ENCODE results near the gene AHDC1. TPM values are rescaled to one million over a fixed set of nuclear protein-coding genes. Genes with fewer than 3 reads are reported as not detected.

Gene AHDC1
- total and polyA plus RNA-seq, 9 of the 15 experiments (the other 6 are each of a cell fraction or from before 2014, with no cell fraction given) = 0.21 to 36.4 (median 4.7) TPM

- TF ChIP-seq BCLAF1 (IDR thresholded peaks at IDR 0.05; ENCODE audit: borderline replicate concordance in 1 of 2, control insufficient read depth in 1 of 2, low read depth in 2 of 2, low read length in 1 of 2) (no peak), RAD21 (CRISPR knock-in tag; conservative IDR thresholded peaks at IDR 0.05 in 1 of 2, IDR thresholded peaks at IDR 0.05 in 1 of 2) (no peak), SMC3 (conservative IDR thresholded peaks at IDR 0.05; ENCODE audit: insufficient read depth, low read depth, low read length) (no peak), RNF2 (IDR thresholded peaks at IDR 0.05) (no peak), RCOR1 (IDR thresholded peaks at IDR 0.05; ENCODE audit: borderline replicate concordance in 1 of 2, low read depth in 2 of 2, low read length in 2 of 2) (peak in 1 of 2 experiments; percentile 31; a peak in 1 of 4 replicates), ZFP36 (IDR thresholded peaks at IDR 0.05; ENCODE audit: low read depth, low read length, partially characterized antibody) (peak; percentile 87), RBM39 (optimal IDR thresholded peaks at IDR 0.05; ENCODE audit: low read depth, low read length) (no peak), ZNF717 (CRISPR knock-in tag; IDR thresholded peaks at IDR 0.05) (no peak), PREB (CRISPR knock-in tag; IDR thresholded peaks at IDR 0.05) (no peak), ILK (tag; IDR thresholded peaks at IDR 0.05; ENCODE audit: borderline replicate concordance, low read depth) (no peak), NUFIP1 (IDR thresholded peaks at IDR 0.05; ENCODE audit: partially characterized antibody) (no peak), BCOR (IDR thresholded peaks at IDR 0.05) (peak; percentile 94), MBD2 (IDR thresholded peaks at IDR 0.05; ENCODE audit: borderline replicate concordance, low read depth) (no peak), HNRNPH1 (optimal IDR thresholded peaks at IDR 0.05; ENCODE audit: low read depth, low read length) (no peak), PTBP1 (IDR thresholded peaks at IDR 0.05; ENCODE audit: low read depth, low read length) (0 out of 2 replicates have a peak, but pooled peaks have one; percentile 77), POLR3A (IDR thresholded peaks at IDR 0.05; ENCODE audit: borderline replicate concordance, extremely low read depth, insufficient read depth, insufficient read length) (no peak)
Measured at GRCh38 chr1:27564710-27565649, 39.0 kb downstream of the AHDC1 start (continued).

All from K562 (cell line).